ENCODE results near the gene SMG6. TPM values are rescaled to one million over a fixed set of nuclear protein-coding genes. Genes with fewer than 3 reads are reported as not detected.

The SMG6 gene
- total RNA-seq, 1 donor, result 42.7 TPM

- Histone ChIP-seq H3K79me2 (ENCODE audit: insufficient read depth, low read length) (peaks cover 4% of the 10 kb centered on the region), H3K36me3 (ENCODE audit: insufficient read depth, low read length) (peaks cover 14% of the 10 kb centered on the region), H3K4me3 (ENCODE audit: insufficient read depth, low read length) (no peak overlapping the region), H3K4me1 (ENCODE audit: insufficient read depth, low read length) (peaks cover 45% of the 10 kb centered on the region), H3K27ac (ENCODE audit: low read depth, low read length) (peak overlapping the region; percentile 99), H3K27me3 (ENCODE audit: insufficient read depth, low read length) (no peaks in the 10 kb centered on the region), H3K4me2 (ENCODE audit: insufficient read depth, low read length) (no peak overlapping the region), H2AFZ (ENCODE audit: low read length) (no peak overlapping the region), H3K9me3 (ENCODE audit: low read depth, low read length) (no peaks in the 10 kb centered on the region), H4K20me1 (ENCODE audit: insufficient read depth, low read length) (no peaks in the 10 kb centered on the region)
- peak; percentile 99 for TF ChIP-seq CTCF (IDR thresholded peaks at IDR 0.05; ENCODE audit: extremely low read depth, low read depth, low read length)
- peak; percentile 92 for DNase-seq (ENCODE audit: insufficient read length, low spot score, missing footprints)
These were observed 58.8 kb downstream of the SMG6 start for GRCh38 chr17:2244545-2245525.

DNA sequence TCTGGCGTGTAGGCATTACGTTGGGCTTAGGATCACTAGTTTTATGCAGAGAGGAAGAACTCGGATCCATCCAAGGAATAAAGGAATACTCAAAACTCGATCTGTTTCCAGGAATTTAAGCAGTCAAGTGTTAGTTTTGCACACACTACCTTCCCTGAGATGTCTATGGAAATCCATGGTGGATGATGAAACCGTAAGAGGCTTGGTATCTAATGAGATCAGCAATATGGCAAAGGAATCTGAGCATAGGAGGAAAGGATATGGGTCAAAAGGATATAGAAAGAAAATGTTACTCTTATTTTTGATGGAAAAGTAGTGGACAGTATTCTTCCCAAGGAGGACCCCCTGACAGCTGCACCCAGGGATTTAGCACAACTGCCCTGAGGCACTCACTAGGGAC lies 59.6 kb downstream of the SMG6 start:
- no peak overlapping the region for H2AFZ ChIP-seq (ENCODE audit: low read length)
- peaks cover 4% of the 10 kb centered on the region for H3K79me2 ChIP-seq (ENCODE audit: insufficient read depth, low read length)
- H3K4me2 ChIP-seq (ENCODE audit: insufficient read depth, low read length), result peak overlapping the region; percentile 19
- peaks cover 47% of the 10 kb centered on the region for H3K4me1 ChIP-seq (ENCODE audit: insufficient read depth, low read length)
- H3K27me3 ChIP-seq (ENCODE audit: insufficient read depth, low read length), result no peaks in the 10 kb centered on the region
- peak overlapping the region; percentile 99 for H3K27ac ChIP-seq (ENCODE audit: low read depth, low read length)
- DNase-seq (ENCODE audit: insufficient read length, low spot score, missing footprints), result no peak
- TF ChIP-seq CTCF (IDR thresholded peaks at IDR 0.05; ENCODE audit: extremely low read depth, low read depth, low read length), result no peak
- H4K20me1 ChIP-seq (ENCODE audit: insufficient read depth, low read length), result no peaks in the 10 kb centered on the region
- no peak overlapping the region for H3K4me3 ChIP-seq (ENCODE audit: insufficient read depth, low read length)
- H3K9me3 ChIP-seq (ENCODE audit: low read depth, low read length), result no peaks in the 10 kb centered on the region
- peaks cover 14% of the 10 kb centered on the region for H3K36me3 ChIP-seq (ENCODE audit: insufficient read depth, low read length)

DNA sequence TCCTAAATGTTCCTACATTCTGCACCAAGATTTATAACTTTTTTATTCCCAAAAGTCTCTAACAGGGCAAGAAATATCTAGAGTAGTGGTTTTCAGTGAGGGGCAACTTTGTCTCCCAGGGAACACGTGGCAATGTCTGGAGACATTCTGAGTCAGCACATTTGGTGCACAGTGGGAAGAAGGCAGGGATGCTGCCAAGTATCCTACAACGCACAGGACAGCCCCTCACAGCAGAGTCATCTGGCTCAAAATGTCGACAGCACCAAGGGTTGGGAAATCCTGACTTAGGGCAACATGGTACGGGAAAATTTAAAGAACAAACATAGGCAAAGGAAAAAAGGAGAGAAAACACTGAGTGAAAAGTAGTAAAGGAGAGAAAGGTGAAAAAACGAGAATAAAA lies 61.8 kb downstream of the SMG6 start:
- Histone ChIP-seq H2AFZ (ENCODE audit: low read length) (no peak overlapping the region), H3K79me2 (ENCODE audit: insufficient read depth, low read length) (no peaks in the 10 kb centered on the region), H3K4me1 (ENCODE audit: insufficient read depth, low read length) (peaks cover 66% of the 10 kb centered on the region), H3K36me3 (ENCODE audit: insufficient read depth, low read length) (peaks cover 14% of the 10 kb centered on the region), H3K27ac (ENCODE audit: low read depth, low read length) (peak overlapping the region; percentile 99), H3K4me3 (ENCODE audit: insufficient read depth, low read length) (no peak overlapping the region), H3K27me3 (ENCODE audit: insufficient read depth, low read length) (no peaks in the 10 kb centered on the region), H4K20me1 (ENCODE audit: insufficient read depth, low read length) (no peaks in the 10 kb centered on the region), H3K4me2 (ENCODE audit: insufficient read depth, low read length) (no peak overlapping the region), H3K9me3 (ENCODE audit: low read depth, low read length) (no peaks in the 10 kb centered on the region)
- no peak for TF ChIP-seq CTCF (IDR thresholded peaks at IDR 0.05; ENCODE audit: extremely low read depth, low read depth, low read length)
- no peak for DNase-seq (ENCODE audit: insufficient read length, low spot score, missing footprints)

DNA sequence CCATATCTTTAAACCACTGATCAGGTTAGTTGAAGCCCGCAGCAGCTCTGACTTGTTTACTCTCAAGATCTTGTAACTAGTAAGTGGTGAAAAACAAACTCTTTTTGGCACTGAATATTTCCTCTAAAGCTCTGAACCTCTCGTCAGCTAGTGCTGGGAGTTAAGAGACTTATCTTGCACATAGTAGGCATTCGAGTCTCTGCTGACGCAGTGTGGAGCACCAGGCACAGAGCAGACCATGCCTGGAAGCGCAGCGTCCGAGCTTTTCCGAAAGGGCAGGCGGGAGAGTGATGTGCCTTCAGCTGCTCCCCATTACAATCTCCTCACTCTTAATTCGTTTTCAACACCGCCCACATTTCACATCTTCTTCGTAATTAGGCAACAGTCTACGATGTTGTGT lies 63.0 kb downstream of the SMG6 start:
- H3K4me2 ChIP-seq (ENCODE audit: insufficient read depth, low read length), result peak overlapping the region; percentile 86

More for the DNA sequence above, 63.0 kb downstream of the SMG6 start:
- H3K79me2 ChIP-seq (ENCODE audit: insufficient read depth, low read length), result no peaks in the 10 kb centered on the region
- peak overlapping the region; percentile 99 for H3K27ac ChIP-seq (ENCODE audit: low read depth, low read length)
- TF ChIP-seq CTCF (IDR thresholded peaks at IDR 0.05; ENCODE audit: extremely low read depth, low read depth, low read length), result no peak
- no peak for DNase-seq (ENCODE audit: insufficient read length, low spot score, missing footprints)
- H3K4me3 ChIP-seq (ENCODE audit: insufficient read depth, low read length), result no peak overlapping the region
- H3K27me3 ChIP-seq (ENCODE audit: insufficient read depth, low read length), result no peaks in the 10 kb centered on the region
- H3K36me3 ChIP-seq (ENCODE audit: insufficient read depth, low read length), result peaks cover 14% of the 10 kb centered on the region
- no peaks in the 10 kb centered on the region for H3K9me3 ChIP-seq (ENCODE audit: low read depth, low read length)
- no peak overlapping the region for H2AFZ ChIP-seq (ENCODE audit: low read length)
- no peaks in the 10 kb centered on the region for H4K20me1 ChIP-seq (ENCODE audit: insufficient read depth, low read length)
- H3K4me1 ChIP-seq (ENCODE audit: insufficient read depth, low read length), result peaks cover 79% of the 10 kb centered on the region

Measured in osteoblast (primary cell).